HepG2 (cell line): Measurements from ENCODE around the gene POLN.

Experiments used
- ELK4 ChIP-seq: sonication (generic); formaldehyde crosslinking; IDR thresholded peaks from 2 replicates; pipeline ENCODE4 v1.9.0; 2021; ENCODE audit warnings: missing genetic modification reagents, borderline replicate concordance
- EZH2 ChIP-seq: conservative IDR thresholded peaks from 2 replicates; pipeline ENCODE4 v1.6.1; 2012; ENCODE audit warnings: mild to moderate bottlenecking, low read depth, low read length, moderate library complexity
- KMT2A ChIP-seq: sonication (generic); formaldehyde crosslinking; IDR thresholded peaks from 2 replicates; pipeline ENCODE4 v1.4.0; 2020; ENCODE audit warnings: missing genetic modification reagents
- PITX1 ChIP-seq: sonication (generic); formaldehyde crosslinking; IDR thresholded peaks from 2 replicates; pipeline ENCODE4 v1.5.1; 2020; ENCODE audit warnings: mild to moderate bottlenecking, missing genetic modification reagents
- SMC3 ChIP-seq: IDR thresholded peaks from 2 replicates; pipeline ENCODE4 v1.6.1; 2011; ENCODE audit warnings: low read length, improper control_type of control experiment
- TBP ChIP-seq: sonication (generic); formaldehyde crosslinking; IDR thresholded peaks from 2 replicates; pipeline ENCODE4 v1.5.0; 2020; ENCODE audit warnings: missing genetic modification reagents
- ZNF138 ChIP-seq: sonication (generic); formaldehyde crosslinking; IDR thresholded peaks from 2 replicates; pipeline ENCODE4 v1.5.0; 2020; ENCODE audit warnings: mild to moderate bottlenecking, low read depth, missing genetic modification reagents
- ZNF576 ChIP-seq: sonication (generic); formaldehyde crosslinking; IDR thresholded peaks from 2 replicates; pipeline ENCODE4 v1.4.0; 2020; ENCODE audit warnings: mild to moderate bottlenecking, missing genetic modification reagents
- ZNF597 ChIP-seq: sonication (generic); formaldehyde crosslinking; IDR thresholded peaks from 2 replicates; pipeline ENCODE4 v1.5.0; 2020; ENCODE audit warnings: missing genetic modification reagents
- TF ChIP-seq, protein P1 (sequence below): sonication (generic); formaldehyde crosslinking; IDR thresholded peaks from 2 replicates; pipeline ENCODE4; 2020; ENCODE audit warnings: missing genetic modification reagents, mild to moderate bottlenecking, borderline replicate concordance
- TF ChIP-seq, protein P2 (sequence below): sonication (generic); formaldehyde crosslinking; IDR thresholded peaks from 2 replicates; pipeline ENCODE4 v1.5.0; 2020; ENCODE audit warnings: mild to moderate bottlenecking, missing genetic modification reagents, moderate library complexity

- TF ChIP-seq, protein P1, sequence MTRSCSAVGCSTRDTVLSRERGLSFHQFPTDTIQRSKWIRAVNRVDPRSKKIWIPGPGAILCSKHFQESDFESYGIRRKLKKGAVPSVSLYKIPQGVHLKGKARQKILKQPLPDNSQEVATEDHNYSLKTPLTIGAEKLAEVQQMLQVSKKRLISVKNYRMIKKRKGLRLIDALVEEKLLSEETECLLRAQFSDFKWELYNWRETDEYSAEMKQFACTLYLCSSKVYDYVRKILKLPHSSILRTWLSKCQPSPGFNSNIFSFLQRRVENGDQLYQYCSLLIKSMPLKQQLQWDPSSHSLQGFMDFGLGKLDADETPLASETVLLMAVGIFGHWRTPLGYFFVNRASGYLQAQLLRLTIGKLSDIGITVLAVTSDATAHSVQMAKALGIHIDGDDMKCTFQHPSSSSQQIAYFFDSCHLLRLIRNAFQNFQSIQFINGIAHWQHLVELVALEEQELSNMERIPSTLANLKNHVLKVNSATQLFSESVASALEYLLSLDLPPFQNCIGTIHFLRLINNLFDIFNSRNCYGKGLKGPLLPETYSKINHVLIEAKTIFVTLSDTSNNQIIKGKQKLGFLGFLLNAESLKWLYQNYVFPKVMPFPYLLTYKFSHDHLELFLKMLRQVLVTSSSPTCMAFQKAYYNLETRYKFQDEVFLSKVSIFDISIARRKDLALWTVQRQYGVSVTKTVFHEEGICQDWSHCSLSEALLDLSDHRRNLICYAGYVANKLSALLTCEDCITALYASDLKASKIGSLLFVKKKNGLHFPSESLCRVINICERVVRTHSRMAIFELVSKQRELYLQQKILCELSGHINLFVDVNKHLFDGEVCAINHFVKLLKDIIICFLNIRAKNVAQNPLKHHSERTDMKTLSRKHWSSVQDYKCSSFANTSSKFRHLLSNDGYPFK: no peak
- TF ChIP-seq ELK4 (CRISPR knock-in tag) (no peak), EZH2 (no peak), ZNF576 (CRISPR knock-in tag) (no peak), TBP (CRISPR knock-in tag) (no peak), ZNF597 (CRISPR knock-in tag) (no peak), KMT2A (CRISPR knock-in tag) (no peak), ZNF138 (CRISPR knock-in tag) (no peak), PITX1 (no peak), SMC3 (no peak)
- TF ChIP-seq, protein P2, sequence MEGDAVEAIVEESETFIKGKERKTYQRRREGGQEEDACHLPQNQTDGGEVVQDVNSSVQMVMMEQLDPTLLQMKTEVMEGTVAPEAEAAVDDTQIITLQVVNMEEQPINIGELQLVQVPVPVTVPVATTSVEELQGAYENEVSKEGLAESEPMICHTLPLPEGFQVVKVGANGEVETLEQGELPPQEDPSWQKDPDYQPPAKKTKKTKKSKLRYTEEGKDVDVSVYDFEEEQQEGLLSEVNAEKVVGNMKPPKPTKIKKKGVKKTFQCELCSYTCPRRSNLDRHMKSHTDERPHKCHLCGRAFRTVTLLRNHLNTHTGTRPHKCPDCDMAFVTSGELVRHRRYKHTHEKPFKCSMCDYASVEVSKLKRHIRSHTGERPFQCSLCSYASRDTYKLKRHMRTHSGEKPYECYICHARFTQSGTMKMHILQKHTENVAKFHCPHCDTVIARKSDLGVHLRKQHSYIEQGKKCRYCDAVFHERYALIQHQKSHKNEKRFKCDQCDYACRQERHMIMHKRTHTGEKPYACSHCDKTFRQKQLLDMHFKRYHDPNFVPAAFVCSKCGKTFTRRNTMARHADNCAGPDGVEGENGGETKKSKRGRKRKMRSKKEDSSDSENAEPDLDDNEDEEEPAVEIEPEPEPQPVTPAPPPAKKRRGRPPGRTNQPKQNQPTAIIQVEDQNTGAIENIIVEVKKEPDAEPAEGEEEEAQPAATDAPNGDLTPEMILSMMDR (CRISPR knock-in tag): no peak
Measured at GRCh38 chr4:2040391-2041238, 201.3 kb downstream of the POLN start.
